Measurements from ENCODE around the gene SLC24A5. TPM values are rescaled to one million over a fixed set of nuclear protein-coding genes. Genes with fewer than 3 reads are reported as not detected.

Gene SLC24A5
- total and polyA plus RNA-seq, 2 donors (not counting 1 experiment from before 2014, with no cell fraction given), result not detected

- intact Hi-C loops (cut with micrococcal nuclease), result no loop called here
- POLR2A ChIA-PET, result no interaction called here
- no peaks in the 10 kb centered on the region for H3K9me3 Mint-ChIP-seq (ENCODE audit: insufficient read depth)
Measured at GRCh38 chr15:48182749-48183148, 62.0 kb downstream of the SLC24A5 start.

GRCh38 chr15:48185529-48185928 is 64.7 kb downstream of the SLC24A5 start:
- ChIA-PET CTCF (no interaction called here), POLR2A (no interaction called here)
- no peaks in the 10 kb centered on the region for H3K9me3 Mint-ChIP-seq (ENCODE audit: insufficient read depth)
- WGBS (ENCODE audit: insufficient coverage), result no CpG with 5 or more reads among the region's 3 CpGs
- Histone ChIP-seq H4K20me1 (ENCODE audit: control insufficient read depth, insufficient read depth, low read length, poor library complexity, severe bottlenecking) (no peaks in the 10 kb centered on the region), H3K4me3 (ENCODE audit: control extremely low read depth in 1 of 5, extremely low read depth in 1 of 5, insufficient read depth in 1 of 5, low read depth in 2 of 5, low read length in 4 of 5) (no peak overlapping the region), H3K27me3 (replicated peaks in 1 of 4; ENCODE audit: control extremely low read depth in 1 of 4, control insufficient read depth in 3 of 4, insufficient read depth in 4 of 4, low read length in 3 of 4) (peaks cover 0 to 10% (median 3%) of the 10 kb centered on the region in 4 experiments), H3K9me3 (ENCODE audit: control extremely low read depth in 1 of 3, control insufficient read depth in 2 of 3, insufficient read depth in 1 of 3, low read length in 2 of 3) (no peaks in the 10 kb centered on the region), H3K4me1 (ENCODE audit: control insufficient read depth in 2 of 2, insufficient read depth in 2 of 2, low read length in 2 of 2) (no peaks in the 10 kb centered on the region), H3K9ac (ENCODE audit: low read length) (no peak overlapping the region), H3K79me2 (ENCODE audit: control insufficient read depth, insufficient read depth, low read length) (no peaks in the 10 kb centered on the region), H3K36me3 (replicated peaks in 1 of 2; ENCODE audit: control extremely low read depth in 1 of 2, control insufficient read depth in 1 of 2, extremely low read depth in 1 of 2, insufficient read depth in 2 of 2, low read length in 1 of 2) (no peaks in the 10 kb centered on the region), H2AFZ (ENCODE audit: insufficient read depth, low read depth, low read length, poor library complexity, severe bottlenecking) (no peak overlapping the region), H3K4me2 (replicated peaks; ENCODE audit: low read depth, low read length, poor library complexity, severe bottlenecking) (no peak overlapping the region), H3K27ac (ENCODE audit: low read length in 2 of 2) (no peak overlapping the region)
- no peak overlapping the region for H3K4me3 Mint-ChIP-seq
- H3K27me3 Mint-ChIP-seq, result peaks cover 40% of the 10 kb centered on the region
- DNase-seq (no peak), ATAC-seq (ENCODE audit: low read depth) (no peak)
- TF ChIP-seq EZH2 (IDR thresholded peaks at IDR 0.05; ENCODE audit: borderline replicate concordance, insufficient read depth, low read depth, low read length, poor library complexity, severe bottlenecking), result no peak
- TF ChIP-seq CTCF (IDR thresholded peaks at IDR 0.05), result no peak
- H3K4me1 Mint-ChIP-seq, result no peaks in the 10 kb centered on the region
- intact Hi-C loops (cut with micrococcal nuclease), result no loop called here
- H3K27ac Mint-ChIP-seq, result no peak overlapping the region

More at GRCh38 chr15:48182749-48183148, 62.0 kb downstream of the SLC24A5 start:
- Histone ChIP-seq H2AFZ (ENCODE audit: insufficient read depth, low read depth, low read length, poor library complexity, severe bottlenecking) (no peak overlapping the region), H3K9ac (ENCODE audit: low read length) (no peak overlapping the region), H3K4me3 (ENCODE audit: control extremely low read depth in 1 of 5, extremely low read depth in 1 of 5, insufficient read depth in 1 of 5, low read depth in 2 of 5, low read length in 4 of 5) (no peak overlapping the region), H3K27ac (ENCODE audit: low read length in 2 of 2) (no peak overlapping the region), H3K79me2 (ENCODE audit: control insufficient read depth, insufficient read depth, low read length) (no peaks in the 10 kb centered on the region), H3K27me3 (replicated peaks in 1 of 4; ENCODE audit: control extremely low read depth in 1 of 4, control insufficient read depth in 3 of 4, insufficient read depth in 4 of 4, low read length in 3 of 4) (peaks cover 0 to 10% (median 3%) of the 10 kb centered on the region in 4 experiments), H3K9me3 (ENCODE audit: control extremely low read depth in 1 of 3, control insufficient read depth in 2 of 3, insufficient read depth in 1 of 3, low read length in 2 of 3) (no peaks in the 10 kb centered on the region), H3K36me3 (replicated peaks in 1 of 2; ENCODE audit: control extremely low read depth in 1 of 2, control insufficient read depth in 1 of 2, extremely low read depth in 1 of 2, insufficient read depth in 2 of 2, low read length in 1 of 2) (no peaks in the 10 kb centered on the region), H3K4me1 (ENCODE audit: control insufficient read depth in 2 of 2, insufficient read depth in 2 of 2, low read length in 2 of 2) (peaks cover 0 to 4% of the 10 kb centered on the region in 2 donors), H3K4me2 (replicated peaks; ENCODE audit: low read depth, low read length, poor library complexity, severe bottlenecking) (no peak overlapping the region), H4K20me1 (ENCODE audit: control insufficient read depth, insufficient read depth, low read length, poor library complexity, severe bottlenecking) (no peaks in the 10 kb centered on the region)
- no peak for DNase-seq
- WGBS (ENCODE audit: insufficient coverage), result no CpG with 5 or more reads among the region's 2 CpGs
- Mint-ChIP-seq H3K4me1 (no peaks in the 10 kb centered on the region), H3K27ac (no peak overlapping the region), H3K27me3 (peaks cover 36% of the 10 kb centered on the region), H3K4me3 (no peak overlapping the region)
- no peak for TF ChIP-seq CTCF (IDR thresholded peaks at IDR 0.05)
- CTCF ChIA-PET, result no interaction called here
- no peak for ATAC-seq (ENCODE audit: low read depth)

Measured in B cell (primary cell).